ENCODE data around the gene POLR3E.
"Not testable (repeated sequence)": the region's sequence is repeated elsewhere in the genome, so short reads cannot be mapped to it uniquely, and the experiment has no call there.

The POLR3E gene

GRCh38 chr16:22293137-22294106 lies 3.8 kb upstream of the POLR3E start:
- no peak for DNase-seq

GRCh38 chr16:22296225-22297113 lies 740 bp upstream of the POLR3E start:
- DNase-seq = peak; percentile 49

- DNase-seq = peak; percentile 99
Measured at GRCh38 chr16:22297871-22298733, 893 bp downstream of the POLR3E start.

GRCh38 chr16:22299036-22299435 lies 1.8 kb downstream of the POLR3E start:
- DNase-seq = no peak

- DNase-seq = peak; percentile 55
Measured at GRCh38 chr16:22300427-22301071, 3.3 kb downstream of the POLR3E start.

GRCh38 chr16:22301423-22301822 lies 4.2 kb downstream of the POLR3E start:
- DNase-seq = not testable (repeated sequence)

- DNase-seq = no peak
Measured at GRCh38 chr16:22302776-22303363, 5.7 kb downstream of the POLR3E start.

GRCh38 chr16:22304411-22304810 lies 7.2 kb downstream of the POLR3E start:
- no peak for DNase-seq

- DNase-seq = no peak
Measured at GRCh38 chr16:22306788-22307187, 9.6 kb downstream of the POLR3E start.

- no peak for DNase-seq
Measured at GRCh38 chr16:22307838-22308237, 10.6 kb downstream of the POLR3E start.

- no peak for DNase-seq
Measured at GRCh38 chr16:22308824-22309520, 11.8 kb downstream of the POLR3E start.

- DNase-seq = no peak
Measured at GRCh38 chr16:22311520-22311919, 14.3 kb downstream of the POLR3E start.

GRCh38 chr16:22312897-22313781 lies 15.9 kb downstream of the POLR3E start:
- no peak for DNase-seq

GRCh38 chr16:22313876-22314470 lies 16.8 kb downstream of the POLR3E start:
- DNase-seq = no peak

- peak; percentile 60 for DNase-seq
Measured at GRCh38 chr16:22314661-22315626, 17.7 kb downstream of the POLR3E start.

GRCh38 chr16:22315979-22316378 lies 18.8 kb downstream of the POLR3E start:
- no peak for DNase-seq

- DNase-seq = no peak
Measured at GRCh38 chr16:22316411-22316811, 19.2 kb downstream of the POLR3E start.

GRCh38 chr16:22317001-22317530 lies 19.9 kb downstream of the POLR3E start:
- no peak for DNase-seq

Data from eye (tissue), 1 donor.